Cerebellar nuclear complex (tissue), 1 donor: ENCODE measurements around the gene BTF3.
"Not testable (repeated sequence)": the region's sequence is repeated elsewhere in the genome, so short reads cannot be mapped to it uniquely, and the experiment has no call there.

ENCODE experiments used
- DNase-seq, 2 experiments: peaks; one replicate each; lab custom pipeline; 2025; lab: John Stamatoyannopoulos, UW

BTF3 gene

DNA sequence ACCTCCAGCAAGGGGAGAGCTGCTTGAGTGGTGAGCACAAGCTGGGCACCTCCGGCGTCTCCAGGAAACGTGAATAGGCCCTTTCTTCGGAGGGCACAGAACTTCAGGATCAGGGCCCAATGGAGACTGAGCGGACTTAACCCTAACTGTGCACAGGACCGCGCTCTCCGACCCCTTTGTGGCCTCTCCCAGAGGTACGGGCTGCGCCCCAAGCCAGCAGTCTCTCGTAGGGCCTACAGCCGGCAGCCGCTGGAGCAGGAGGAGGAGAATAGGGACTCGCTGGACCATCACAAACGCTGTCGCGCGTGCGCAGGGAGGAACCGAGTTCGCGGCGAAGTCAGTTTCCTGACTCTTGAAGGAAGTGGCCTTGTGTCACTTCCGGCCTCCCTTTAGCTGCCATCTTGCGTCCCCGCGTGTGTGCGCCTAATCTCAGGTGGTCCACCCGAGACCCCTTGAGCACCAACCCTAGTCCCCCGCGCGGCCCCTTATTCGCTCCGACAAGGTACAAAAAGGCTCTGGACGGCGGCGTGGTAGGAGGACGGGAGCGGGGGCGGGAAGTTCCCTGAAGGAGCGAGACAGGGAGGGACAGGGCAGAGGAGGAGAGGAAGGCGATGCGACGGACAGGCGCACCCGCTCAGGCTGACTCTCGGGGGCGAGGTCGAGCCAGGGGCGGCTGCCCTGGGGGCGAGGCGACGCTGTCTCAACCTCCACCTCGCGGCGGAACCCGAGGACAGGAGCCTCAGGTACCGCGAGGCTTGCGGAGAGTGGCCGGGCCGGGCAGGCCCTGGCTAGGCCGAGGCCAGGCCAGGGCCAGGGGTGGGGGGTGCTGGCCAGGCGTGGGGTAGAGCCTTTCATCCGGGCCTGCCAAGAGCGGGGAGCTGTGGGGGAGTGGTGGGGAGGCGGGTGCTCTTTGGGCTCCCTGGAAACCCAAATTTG is at the start of gene BTF3:
BTF3 (plus strand) TSS at position 386 of the 936 bp plus-strand sequence; CDS start at position 612, 226 bp downstream.
- peak; percentile 48 to 90 for DNase-seq

DNA sequence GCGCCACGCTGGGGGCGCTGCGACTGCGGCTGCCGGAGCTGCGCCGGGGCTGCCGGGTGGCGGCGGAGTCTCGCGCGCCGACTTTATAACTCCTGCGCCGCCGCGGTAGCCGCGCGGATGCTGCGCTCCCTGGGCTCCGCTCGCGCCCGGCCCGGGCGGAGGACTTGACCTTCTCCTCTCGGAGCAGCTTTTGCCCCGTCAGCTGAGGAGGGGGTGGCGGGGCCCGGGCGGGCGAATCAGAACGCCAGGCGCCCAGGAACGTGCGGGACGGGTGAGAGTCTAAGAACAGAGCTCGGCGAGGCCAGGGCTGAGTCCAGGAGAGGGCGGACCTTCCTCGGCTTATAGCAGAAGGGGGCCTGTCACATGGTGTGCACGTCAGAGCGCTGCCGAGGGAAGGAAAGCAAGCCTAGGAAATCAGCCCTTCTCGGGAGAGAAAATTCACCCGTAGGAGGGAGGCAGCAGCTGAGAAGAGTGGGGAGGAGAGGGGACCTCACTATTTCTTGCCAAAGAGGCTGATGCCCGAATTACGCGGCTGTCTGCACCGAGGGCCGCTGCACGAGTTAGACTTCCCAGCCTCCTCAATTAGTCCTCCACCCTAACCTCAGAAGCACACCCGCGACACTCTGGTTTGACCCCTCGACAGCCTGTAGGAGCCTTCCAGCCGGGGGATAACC is 49.6 kb upstream of the BTF3 start, which contains the start of gene FOXD1:
FOXD1 (minus strand) TSS at position 315 of the 674 bp plus-strand sequence. CDS start 415 bp downstream, outside the sequence.
- no peak for DNase-seq

DNA sequence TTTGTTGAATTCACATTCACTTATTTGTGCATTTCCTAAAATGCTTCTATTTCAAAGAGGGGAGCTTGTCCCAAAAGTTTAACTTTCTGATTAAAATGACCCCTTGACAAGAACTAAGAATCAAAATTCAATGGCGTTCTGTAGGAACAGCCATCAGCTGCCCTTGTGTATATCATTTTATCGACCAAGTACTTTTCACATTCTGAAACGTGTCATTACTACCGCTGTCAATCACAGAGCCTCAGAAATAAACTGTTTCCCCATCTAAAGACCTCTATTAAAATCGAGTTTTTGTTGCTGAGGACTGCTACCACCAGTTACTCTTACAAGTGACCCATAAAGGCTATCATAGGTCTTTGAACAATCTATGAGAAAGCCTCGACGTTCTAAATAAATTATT is 48.1 kb upstream of the BTF3 start:
- no peak for DNase-seq

DNA sequence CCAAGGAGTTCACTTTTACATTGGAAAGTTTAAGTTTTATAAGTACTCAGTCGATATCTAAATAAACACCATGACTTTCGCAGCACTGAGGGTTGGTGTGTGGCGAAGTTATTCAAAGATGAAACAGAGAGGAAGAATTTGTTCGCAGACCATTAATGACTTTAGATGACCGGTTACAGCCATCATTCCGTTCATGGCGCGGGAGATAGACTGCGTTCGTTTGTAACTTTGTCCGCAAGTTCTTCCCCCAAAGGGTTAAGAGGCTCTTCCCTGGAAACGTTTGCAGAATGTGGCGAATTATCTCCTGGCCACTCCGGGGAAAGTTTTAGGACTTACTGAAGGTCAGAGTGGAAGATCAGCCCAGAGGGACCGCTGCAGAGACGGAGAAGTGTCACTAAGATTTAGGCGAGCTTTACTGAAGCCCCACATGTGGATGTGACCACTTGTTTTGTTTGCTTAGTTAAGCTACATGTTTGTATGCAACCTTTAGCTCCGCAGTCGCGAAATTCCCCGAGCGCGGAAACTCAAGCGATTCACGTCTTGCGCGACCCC is 47.5 kb upstream of the BTF3 start:
- no peak for DNase-seq

DNA sequence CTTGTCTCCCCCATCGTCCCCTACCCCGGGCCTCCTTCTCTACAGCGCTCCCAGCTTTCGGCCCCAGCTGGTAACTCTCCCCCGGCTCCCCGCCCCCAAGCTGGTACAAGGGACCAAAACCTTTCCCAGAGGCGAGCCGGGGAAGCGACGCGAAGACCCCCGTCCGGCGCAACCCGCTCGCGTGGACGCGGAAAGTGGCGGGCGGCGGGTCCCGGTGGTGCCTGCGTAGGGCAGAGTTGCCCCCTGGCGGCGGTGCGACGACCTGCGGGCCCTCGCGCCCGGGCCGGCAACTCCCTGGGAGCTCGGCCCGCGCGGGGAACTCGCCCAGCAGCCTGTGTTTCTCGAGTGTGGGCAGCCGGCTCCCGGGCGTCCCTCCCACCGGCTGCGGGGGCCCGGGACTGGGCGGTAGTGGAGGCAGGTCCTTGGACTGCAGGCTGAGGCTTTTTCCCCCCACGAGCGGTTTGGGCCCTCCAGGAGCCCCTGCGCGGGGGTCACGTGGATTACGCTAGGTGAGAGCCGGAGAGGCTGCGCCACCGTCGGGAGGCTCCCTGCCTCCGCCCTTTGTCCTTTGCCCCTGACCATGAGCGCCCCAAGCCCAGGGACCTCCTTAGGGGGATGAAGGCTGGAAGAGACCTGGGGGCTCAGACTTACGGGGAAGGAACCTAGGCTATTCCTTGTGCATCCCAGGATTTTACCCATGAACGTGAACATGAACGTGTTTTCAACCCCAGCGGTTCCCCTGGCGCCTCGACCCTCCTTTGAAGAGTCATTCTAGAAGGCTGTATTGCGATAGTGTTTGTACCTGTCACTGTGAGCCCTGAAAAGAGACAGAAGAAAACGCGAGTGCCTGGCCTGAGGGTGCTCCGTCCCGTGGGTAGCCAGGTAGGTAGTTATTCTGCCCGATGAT is 46.8 kb upstream of the BTF3 start:
- no peak for DNase-seq

DNA sequence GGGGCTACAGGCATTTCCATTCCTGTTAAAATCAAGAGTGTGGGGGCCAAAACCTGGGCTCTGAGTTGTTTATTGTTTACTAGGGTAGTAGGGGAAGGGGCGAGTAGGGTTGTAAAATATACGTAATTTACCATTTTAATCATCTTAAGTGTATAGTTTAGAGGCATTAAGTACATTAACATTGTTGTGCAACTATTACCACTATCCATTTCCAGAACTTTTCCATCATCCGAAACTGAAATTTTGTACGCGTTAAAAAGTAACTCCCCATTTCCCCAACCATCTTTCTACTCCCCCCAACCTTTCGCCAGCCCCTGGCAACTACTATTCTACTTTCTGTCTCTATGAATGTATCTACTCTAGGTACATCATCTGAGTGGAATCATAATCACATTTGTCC is 46.0 kb upstream of the BTF3 start:
- DNase-seq: no peak

DNA sequence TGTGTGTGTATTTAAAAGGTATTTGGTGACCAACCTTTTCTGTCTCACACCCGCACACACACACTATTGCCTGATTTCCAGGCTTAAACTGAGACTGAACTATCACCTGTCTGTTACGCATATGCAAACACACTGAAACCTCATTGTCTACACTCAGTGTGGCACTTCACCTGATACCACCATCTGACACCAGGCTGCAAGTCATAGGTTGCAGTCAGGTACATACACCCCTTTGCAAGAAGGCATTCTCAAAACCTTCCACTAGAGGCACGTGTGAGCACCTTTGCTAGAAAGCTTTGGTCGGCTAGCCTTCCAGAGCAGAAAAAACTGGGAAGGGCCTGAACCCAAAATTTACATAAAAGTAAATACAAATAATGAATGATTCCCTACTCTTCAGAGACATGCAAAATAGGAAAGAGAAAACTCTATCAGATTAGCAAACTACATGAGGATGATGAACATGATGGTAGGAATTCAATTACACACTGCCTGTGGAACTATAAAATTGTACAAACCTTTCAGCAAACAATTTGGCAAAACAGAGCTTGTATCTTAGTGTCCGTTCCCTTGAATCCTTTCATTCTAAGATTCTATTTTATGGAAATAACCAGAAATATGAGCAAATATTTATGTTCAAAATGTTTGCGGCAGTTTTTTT is 43.7 kb upstream of the BTF3 start:
- no peak for DNase-seq

DNA sequence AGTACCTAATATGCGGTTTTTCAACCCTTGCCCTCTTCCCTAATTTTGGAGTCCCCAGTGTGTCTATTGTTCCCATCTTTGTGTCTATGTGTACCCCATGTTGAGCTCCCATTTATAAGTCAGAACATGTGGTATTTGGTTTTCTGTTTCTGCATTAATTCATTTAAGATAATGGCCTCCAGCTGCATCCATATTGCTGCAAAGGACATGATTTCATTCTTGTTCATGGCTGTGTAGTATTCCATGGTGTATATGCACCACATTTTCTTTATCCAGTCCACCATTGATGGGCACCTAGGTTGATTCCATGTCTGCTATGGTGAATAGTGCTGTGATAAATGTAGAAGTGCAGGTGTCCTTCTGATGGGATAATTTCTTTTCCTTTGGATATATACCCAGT is 41.8 kb upstream of the BTF3 start:
- DNase-seq: not testable (repeated sequence)

DNA sequence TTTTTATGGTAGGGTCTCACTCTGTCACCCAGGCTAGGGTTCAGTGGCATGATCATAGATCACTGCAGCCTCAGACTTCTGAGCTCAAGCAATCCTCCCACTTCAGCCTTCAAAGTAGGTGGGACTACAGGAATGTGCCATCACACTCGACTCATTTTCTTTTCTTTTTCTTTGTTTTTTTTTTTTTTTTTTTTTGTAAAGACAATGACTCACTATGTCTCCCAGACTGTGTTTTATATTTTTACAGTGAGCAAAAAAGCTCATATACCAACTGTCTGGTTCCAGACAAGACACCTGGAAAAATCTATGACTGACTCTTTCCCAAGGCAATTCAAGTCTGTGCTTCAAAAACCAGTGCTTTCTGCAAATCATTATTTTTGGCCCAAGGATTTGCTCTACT is 38.9 kb upstream of the BTF3 start:
- no peak for DNase-seq

DNA sequence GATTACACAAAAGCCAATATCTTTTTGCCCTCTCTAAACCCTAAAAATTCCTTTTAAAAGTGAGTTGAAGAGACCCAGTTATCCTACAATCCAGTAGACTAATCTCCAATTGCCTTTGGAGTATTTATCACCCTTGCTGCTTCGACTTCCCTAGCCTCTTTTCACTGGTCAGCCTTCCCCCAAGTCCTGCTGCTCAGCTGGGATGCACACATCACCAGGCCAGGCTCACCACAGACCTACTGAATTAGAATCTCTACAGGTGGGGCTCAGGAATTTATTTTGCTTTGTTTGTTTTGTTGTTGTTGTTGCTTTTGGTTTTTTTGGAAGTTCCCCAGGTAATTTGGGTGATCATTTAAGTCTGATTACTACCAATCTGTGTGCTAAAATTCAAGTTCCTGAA is 38.1 kb upstream of the BTF3 start:
- no peak for DNase-seq

DNA sequence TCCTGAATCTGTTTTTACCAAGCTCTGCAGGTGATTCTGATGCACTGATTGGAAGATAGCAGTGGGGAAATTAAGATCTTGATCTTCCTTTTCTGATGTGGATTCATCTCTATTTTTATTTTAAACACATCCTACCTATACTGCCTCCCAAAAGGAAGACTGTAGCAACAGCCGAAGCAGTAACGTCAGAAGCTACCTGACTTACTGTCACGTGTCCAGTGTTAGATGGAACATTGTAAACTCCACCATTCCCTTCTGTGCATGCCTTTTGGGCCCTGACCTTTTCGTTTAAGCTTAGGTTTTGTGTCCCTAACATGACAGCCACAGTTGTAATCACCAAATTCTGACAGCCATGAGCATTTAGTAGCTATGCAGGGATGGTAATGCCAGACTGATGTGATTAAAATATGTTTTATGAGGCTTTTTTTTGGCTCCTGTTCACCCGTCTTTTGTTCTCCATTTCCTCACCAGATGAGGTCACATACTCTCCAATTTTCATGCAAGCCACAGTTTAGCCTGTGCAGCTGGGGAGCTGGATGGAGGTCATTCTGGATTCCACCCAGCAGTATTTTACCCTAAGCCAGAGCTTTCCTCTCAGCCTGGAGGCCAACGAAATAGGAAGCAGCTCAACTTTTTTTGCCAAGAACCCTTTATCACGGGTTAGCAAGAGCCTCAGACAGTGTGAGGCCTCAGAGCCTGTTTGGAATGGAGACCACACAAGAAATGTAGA is 34.1 kb upstream of the BTF3 start:
- no peak for DNase-seq

DNA sequence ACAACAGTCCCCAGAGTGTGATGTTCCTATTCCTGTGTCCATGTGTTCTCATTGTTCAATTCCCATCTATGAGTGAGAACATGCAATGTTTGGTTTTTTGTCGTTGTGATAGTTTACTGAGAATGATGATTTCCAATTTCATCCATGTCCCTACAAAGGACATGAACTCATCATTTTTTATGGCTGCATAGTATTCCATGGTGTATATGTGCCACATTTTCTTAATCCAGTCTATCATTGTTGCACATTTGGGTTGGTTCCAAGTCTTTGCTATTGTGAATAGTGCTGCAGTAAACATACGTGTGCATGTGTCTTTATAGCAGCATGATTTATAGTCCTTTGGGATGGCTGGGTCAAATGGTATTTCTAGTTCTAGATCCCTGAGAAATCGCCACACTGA is 29.6 kb upstream of the BTF3 start:
- not testable (repeated sequence) for DNase-seq

DNA sequence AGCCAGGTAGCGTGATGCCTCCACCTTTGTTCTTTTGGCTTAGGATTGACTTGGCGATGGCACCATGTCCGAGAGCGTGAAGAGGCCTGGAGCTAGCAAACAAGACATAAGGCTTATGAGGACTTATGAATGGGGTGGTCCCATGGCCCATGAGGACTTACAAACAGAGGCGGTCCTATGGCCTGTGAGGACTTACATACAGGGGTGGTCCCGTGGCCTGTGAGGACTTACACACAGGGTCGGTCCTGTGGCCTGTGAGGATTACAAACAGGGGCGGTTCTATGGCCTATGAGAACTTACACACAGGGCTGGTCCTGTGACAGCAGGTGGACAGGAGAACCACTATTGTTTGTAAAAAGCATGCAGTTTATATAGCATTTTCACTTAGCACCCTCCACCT is 28.4 kb upstream of the BTF3 start:
- no peak for DNase-seq

DNA sequence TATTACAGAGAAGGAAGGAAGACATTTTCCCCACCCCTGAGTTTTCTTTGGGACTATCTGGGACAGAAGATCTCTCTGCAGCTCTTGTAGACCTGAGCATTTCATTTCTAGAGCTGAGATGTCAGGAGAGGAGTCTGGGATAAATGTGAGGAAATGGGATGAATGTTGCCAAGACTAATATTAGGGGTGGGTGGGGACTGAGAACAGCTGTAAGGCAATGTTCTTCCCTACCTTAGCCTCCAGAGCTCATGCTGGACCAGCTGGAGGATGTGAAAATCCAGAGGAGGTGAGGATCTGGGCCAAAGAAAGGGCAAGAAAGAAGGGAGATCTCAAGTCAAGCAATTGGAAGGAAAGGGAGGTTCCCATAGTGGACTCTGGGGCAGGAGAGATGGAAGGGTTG is 26.6 kb upstream of the BTF3 start:
- DNase-seq: no peak

DNA sequence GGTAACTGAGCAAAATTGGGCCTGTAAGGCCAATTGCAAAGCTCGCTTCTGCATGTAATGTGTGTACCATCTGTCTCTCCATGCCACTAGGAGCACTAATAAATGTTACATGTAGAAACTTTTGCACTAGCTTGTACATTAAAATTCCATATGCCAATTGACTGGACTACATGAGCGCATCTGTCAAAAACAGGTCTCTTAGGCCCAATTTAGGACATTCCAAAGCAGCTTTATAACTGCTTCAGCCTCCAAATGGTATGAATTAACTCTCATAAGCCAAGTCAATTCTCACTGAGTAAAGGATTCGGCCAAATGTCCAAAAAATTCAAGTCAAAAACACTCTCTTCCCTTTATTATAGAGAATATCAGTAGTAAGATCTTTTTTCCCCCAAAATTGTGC is 26.1 kb upstream of the BTF3 start:
- no peak for DNase-seq

DNA sequence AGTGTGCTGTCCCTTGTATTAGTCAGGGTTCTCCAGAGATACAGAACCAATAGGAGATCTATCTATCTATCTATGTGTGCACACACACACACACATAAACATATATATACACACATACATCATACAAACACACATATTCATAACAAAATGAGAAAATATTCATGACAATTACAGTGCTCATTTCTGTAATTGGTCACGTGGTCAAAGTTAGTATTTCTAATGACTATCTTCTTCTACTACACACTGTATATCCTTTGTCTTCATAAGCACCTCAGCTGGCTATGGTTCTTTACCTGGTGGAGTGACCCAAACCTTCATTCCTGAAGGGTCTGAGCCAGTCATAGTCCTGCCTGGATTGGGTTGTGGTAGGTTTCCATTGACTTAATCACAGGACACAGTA is 17.7 kb upstream of the BTF3 start:
- no peak for DNase-seq

DNA sequence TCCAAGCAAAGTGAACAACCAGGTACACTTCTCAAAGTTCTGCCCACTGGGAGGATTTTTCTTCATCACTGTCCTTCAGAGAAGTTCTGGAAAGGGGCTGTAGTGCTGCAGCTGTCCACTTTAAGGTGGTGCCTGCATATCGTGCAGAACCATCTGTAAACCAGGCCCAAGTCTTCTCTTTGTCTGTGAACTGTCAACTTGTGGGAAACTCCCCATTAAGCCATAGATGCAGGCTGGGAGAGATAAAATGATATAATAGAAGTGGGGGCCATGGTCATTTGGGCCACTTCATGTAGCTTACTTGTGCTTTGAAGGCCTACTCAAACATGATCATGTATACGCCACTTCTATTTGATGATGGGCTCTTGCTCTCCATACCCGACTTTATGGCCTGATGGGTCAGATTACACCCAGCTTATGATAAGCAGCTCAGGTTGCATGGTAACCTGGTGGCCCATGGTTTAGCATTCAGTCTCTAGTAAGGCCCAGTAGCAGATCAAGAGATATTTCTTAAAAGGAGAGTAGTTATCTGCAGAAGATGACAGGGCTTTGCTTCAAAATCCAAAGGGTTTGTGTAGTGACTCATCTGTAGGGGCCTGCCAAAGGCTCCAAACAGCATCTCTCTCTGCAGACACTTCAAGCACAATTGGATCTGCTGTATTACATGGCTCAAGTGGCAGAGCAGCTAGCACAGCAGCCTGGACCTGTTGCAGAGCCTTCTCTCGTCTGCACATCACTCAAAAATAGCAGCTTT is 15.7 kb upstream of the BTF3 start:
- no peak for DNase-seq

DNA sequence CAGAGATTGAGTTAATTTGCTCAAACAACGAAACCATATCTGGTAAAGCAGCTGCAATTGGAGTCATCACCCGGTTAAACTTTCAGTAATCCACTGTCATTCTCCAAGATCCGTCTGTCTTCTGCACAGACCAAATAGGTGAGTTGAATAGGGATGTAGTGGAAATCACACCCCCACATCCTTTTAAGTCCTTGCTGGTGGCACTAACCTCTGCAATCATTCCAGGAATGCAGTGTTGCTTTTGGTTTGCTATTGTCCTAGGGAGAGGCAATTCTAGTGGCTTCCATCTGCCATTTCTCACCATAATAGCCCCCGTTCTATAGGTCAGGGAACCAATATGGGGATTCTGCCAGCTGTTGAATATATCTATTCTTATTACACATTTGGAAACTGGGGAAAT is 14.6 kb upstream of the BTF3 start:
- no peak for DNase-seq

DNA sequence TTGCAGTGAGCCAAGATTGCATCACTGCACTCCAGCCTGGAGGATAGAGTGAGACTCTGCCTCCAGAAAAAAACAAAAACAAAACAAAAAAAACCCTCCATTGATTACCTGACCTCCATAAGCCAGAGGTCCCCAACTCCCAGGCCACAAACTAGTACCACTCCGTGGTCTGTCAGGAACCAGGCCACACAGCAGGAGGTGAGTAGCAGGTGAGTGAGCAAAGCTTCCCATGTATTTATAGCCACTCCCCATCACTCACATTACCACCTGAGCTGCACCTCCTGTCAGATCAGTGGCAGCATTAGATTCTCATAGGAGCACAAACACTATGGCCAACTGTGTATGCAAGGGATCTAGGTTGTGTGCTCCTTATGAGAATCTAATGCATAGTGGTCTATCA is 13.7 kb upstream of the BTF3 start:
- DNase-seq: no peak

DNA sequence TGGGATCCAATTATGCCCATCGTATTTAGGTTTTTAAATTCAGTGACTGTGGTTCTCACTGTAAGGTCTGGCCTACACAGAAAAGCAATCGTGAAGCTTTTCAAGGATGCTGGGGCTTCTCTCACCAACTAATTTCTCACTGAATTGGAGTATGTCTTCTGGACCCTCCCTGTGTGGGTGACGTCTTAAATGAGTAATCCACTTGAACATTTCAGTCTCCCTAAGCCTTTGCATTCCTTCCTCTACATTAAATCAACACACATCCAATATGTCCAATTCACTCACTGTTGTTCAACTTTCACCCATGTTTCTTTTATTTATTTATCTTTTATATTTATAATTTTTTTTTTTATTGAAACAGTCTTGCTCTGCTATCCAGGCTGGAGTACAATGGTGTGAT is 12.5 kb upstream of the BTF3 start:
- no peak for DNase-seq
